Middle frontal gyrus (tissue), 1 donor: Measurements from ENCODE around the gene TSPEAR.

Experiments used
- DNase-seq: peaks from one replicate; pipeline ENCODE4 v3.0.0-alpha.2; 2015; ENCODE audit warnings: low spot score; ENCODE audit errors: extremely low spot score

TSPEAR gene

DNA sequence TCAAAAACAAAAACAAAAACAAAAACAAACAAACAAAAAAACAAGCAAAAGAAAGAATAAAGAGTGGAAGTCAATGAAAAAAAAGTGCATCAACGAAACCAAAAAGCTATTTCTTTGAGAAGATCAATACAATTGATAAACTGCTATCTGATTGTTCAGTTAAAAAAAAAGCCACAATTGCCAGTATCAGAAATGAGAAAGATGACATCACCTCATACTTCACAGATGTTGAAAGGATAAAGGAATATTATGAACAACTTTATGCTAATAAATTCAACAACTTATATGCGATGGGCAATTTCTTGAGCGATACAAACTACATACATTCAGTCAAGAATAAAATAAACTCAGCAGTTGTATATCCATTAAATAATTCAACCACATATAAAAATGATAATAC lies 258.3 kb downstream of the TSPEAR start:
- DNase-seq = no peak

DNA sequence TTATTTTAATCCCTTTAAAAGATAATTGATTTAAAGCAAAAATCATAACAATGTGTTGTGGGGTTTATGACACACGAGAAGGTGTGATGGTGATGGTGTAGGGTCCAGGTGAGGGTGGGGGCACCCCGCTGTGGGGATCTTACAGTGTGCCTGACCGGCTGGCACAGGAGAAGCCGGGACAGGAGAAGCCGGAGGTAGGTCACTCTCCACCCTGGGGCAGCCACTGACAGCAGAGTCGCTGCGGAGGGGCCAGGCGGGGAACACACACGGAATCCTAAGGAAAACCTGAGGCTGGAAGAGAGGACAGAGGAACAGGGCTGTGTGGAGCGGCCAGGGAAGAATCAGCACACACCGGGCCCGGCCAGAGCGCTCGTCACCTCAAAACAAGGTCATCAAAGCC lies 260.4 kb downstream of the TSPEAR start:
- no peak for DNase-seq

DNA sequence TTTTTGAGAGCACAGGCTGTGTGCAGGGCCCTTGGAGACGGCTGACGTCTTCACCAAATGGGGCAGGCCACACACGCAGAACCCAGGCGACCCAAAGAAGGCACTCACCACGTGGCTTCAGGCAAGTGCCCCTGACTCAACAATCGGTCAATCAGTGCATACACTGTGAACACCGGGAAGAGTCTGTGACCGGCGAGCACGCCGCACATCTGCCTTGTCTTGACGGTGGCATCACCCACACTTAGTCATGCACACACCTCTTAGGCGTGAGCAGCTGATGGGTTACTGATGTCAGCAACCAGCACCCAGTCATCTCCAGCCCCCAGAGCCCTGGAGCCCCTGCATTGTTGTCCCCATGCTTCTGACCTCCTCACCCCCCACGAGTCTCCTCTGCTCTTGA lies 261.0 kb downstream of the TSPEAR start:
- no peak for DNase-seq

DNA sequence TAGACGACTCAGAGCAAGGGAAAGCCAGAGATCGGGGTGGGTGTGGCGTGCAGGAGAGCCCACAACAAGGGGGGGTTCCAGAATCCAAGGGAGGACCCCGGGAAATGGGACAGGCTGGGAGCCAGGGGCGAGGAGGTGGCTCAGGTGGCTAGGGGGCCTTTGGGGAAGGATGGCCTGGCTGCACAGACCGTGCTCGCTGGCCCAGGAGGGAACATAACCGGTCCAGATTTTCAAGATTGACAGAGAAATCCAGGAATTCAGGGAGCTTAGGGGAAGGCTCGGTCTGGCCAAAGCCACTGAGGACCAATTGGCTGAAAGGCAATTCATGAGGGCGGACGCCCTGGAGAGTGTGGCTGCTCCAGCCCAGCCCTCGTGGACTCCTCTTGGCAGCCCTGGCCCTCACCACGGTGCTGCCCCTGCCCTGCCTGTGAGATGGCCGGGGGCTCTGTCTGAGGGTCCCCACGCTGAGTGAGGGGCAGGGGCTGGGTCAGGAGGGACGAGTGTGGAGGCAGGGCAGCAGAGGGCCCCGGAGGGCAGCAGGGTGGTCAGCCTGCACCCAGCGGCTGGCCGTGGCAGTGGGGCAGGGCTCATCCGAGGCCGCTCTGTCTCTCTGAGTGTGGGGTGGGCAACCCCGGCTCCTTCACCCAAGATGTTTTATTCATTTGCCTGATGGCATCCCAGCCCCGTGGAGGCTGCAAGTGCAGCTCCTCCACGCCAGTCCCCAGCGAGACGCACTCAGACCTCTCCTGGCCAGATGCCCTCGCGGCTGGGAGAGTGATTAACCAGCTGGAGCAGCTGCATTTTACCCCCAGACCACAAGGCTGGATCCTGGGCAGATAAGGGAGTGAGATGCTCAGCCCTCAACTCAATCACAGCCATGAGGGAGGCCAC lies 261.7 kb downstream of the TSPEAR start:
- DNase-seq = no peak

DNA sequence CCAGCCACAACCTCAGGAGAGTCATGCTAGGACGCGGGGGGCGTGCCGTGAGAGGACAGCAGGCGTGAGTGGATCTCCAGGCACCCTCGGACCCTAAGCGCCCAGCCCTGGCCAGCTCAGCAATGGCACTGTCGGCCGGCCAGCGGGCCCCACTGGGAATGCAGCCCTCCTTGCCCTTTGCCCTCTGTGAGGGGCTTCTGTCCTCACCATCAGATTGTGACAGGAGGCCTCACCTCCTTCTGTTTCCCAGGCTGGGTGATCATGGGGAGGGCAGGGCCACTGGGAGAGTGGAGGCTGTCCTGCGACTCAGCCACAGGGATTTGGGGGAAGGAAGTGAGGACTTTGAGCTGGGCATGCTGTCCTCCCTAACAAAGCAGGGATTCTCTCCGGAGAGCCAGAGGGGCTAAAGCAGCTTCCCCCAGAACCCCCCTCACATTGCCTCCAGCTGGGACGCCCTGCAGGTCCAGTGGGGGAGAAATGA lies 262.7 kb downstream of the TSPEAR start:
- DNase-seq = no peak
